Breast epithelium (tissue), 4 donors: Measurements from ENCODE around the gene MCU. TPM values are rescaled to one million over a fixed set of nuclear protein-coding genes. Genes with fewer than 3 reads are reported as not detected.

Experiments
- DNase-seq, 2 donors: peaks; one replicate each; pipeline ENCODE4 v3.0.0-alpha.2; 2019; ENCODE audit warnings: low spot score in 2 of 2
- H3K27ac ChIP-seq, 2 donors: fragments of 200-600 bp; sonication (generic) in 1 of 2; one replicate each; pipeline ENCODE4 v1.5.1; 2016 to 2019; ENCODE audit warnings: mild to moderate bottlenecking in 1 of 2
- H3K27me3 ChIP-seq, 2 donors: fragments of 200-600 bp; sonication (generic) in 1 of 2; one replicate each; pipeline versions ENCODE4 v1.5.1 to v1.6.0; 2017 to 2019; ENCODE audit warnings: control low read depth in 1 of 2, mild to moderate bottlenecking in 1 of 2
- H3K36me3 ChIP-seq: fragments of 200-600 bp; one replicate; pipeline ENCODE4 v1.5.1; 2019
- H3K4me1 ChIP-seq, 2 donors: fragments of 200-600 bp; sonication (generic); one replicate each; pipeline ENCODE4 v1.5.1; 2016 to 2019; ENCODE audit warnings: control low read depth in 1 of 2
- H3K4me3 ChIP-seq, 3 donors: fragments of 200-600 bp; sonication (generic); 1 replicate in 2 of 3; 2 replicates in 1 of 3; pipeline ENCODE4 v1.5.1; 2016 to 2019; ENCODE audit warnings: mild to moderate bottlenecking in 3 of 3, moderate library complexity in 2 of 3
- H3K9me3 ChIP-seq, 2 donors: fragments of 200-600 bp; sonication (generic) in 1 of 2; one replicate each; pipeline ENCODE4 v1.5.1; 2016 to 2019; ENCODE audit warnings: control low read depth in 1 of 2
- POLR2A ChIP-seq: fragments of 450-650 bp; IDR thresholded peaks from one replicate; pipeline ENCODE4 v1.6.1; 2016; ENCODE audit warnings: antibody characterized with exemption, mild to moderate bottlenecking, moderate library complexity
- POLR2AphosphoS5 ChIP-seq, 3 donors: sonication (generic); formaldehyde crosslinking; IDR thresholded peaks; one replicate each; pipeline ENCODE4 v1.6.1; 2017; ENCODE audit warnings: antibody characterized with exemption in 3 of 3
- intact Hi-C: fragments of 100-400 bp; cut with DNase I; formaldehyde crosslinking; loops from one replicate; pipeline ENCODE4 v1.15.1; 2023; ENCODE audit warnings: low total_unique reads
- total RNA-seq, 3 donors: library from RNA; depleted of rRNA; stranded (reverse); fragments of >200 nt; gene quantifications; one replicate each; pipeline ENCODE4 v1.1.0, GENCODE V29; 2016
- TF ChIP-seq, protein P1 (sequence below), 3 donors: fragments of 450-650 bp; IDR thresholded peaks; one replicate each; pipeline ENCODE4 v1.5.1; 2016 to 2017; ENCODE audit warnings: antibody characterized with exemption in 3 of 3, mild to moderate bottlenecking in 3 of 3, moderate library complexity in 3 of 3

MCU gene
- total RNA-seq, 3 donors from 2014 or later: 11.7 to 27.4 (median 20.6) TPM

- Histone ChIP-seq H3K4me1 (no peaks in the 10 kb centered on the region), H3K27ac (no peak overlapping the region), H3K27me3 (no peaks in the 10 kb centered on the region), H3K36me3 (no peaks in the 10 kb centered on the region), H3K9me3 (no peaks in the 10 kb centered on the region), H3K4me3 (no peak overlapping the region)
- intact Hi-C loops: no loop called here
- no peak for TF ChIP-seq POLR2A
- TF ChIP-seq POLR2AphosphoS5 (IDR thresholded peaks at IDR 0.05): no peak
- TF ChIP-seq, protein P1, sequence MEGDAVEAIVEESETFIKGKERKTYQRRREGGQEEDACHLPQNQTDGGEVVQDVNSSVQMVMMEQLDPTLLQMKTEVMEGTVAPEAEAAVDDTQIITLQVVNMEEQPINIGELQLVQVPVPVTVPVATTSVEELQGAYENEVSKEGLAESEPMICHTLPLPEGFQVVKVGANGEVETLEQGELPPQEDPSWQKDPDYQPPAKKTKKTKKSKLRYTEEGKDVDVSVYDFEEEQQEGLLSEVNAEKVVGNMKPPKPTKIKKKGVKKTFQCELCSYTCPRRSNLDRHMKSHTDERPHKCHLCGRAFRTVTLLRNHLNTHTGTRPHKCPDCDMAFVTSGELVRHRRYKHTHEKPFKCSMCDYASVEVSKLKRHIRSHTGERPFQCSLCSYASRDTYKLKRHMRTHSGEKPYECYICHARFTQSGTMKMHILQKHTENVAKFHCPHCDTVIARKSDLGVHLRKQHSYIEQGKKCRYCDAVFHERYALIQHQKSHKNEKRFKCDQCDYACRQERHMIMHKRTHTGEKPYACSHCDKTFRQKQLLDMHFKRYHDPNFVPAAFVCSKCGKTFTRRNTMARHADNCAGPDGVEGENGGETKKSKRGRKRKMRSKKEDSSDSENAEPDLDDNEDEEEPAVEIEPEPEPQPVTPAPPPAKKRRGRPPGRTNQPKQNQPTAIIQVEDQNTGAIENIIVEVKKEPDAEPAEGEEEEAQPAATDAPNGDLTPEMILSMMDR (IDR thresholded peaks at IDR 0.05): no peak
- no peak for DNase-seq
Observed at GRCh38 chr10:72932259-72933015, 240.5 kb downstream of the MCU start.

- intact Hi-C loops: no loop called here
- DNase-seq: no peak
- Histone ChIP-seq H3K36me3 (no peaks in the 10 kb centered on the region), H3K27me3 (no peaks in the 10 kb centered on the region), H3K4me3 (no peak overlapping the region), H3K9me3 (no peaks in the 10 kb centered on the region), H3K4me1 (no peaks in the 10 kb centered on the region), H3K27ac (no peak overlapping the region)
- TF ChIP-seq POLR2A (no peak), POLR2AphosphoS5 (IDR thresholded peaks at IDR 0.05) (no peak)
- TF ChIP-seq, protein P1 (IDR thresholded peaks at IDR 0.05): no peak
Observed at GRCh38 chr10:72935361-72935760, 243.4 kb downstream of the MCU start.

Other genes starting within 250 kb of the MCU start
- 10 to 100 TPM; 27.2 to 44.3 (median 33.9) TPM for gene MICU1, start 66.1 kb upstream of the MCU start, total RNA-seq
- gene OIT3, start 201.6 kb downstream of the MCU start, total RNA-seq: under 1 TPM in 1 of 3 donors, not detected in 2; 0.15 TPM